ENCODE measurements around the gene RUNX2.

Gene RUNX2

DNA sequence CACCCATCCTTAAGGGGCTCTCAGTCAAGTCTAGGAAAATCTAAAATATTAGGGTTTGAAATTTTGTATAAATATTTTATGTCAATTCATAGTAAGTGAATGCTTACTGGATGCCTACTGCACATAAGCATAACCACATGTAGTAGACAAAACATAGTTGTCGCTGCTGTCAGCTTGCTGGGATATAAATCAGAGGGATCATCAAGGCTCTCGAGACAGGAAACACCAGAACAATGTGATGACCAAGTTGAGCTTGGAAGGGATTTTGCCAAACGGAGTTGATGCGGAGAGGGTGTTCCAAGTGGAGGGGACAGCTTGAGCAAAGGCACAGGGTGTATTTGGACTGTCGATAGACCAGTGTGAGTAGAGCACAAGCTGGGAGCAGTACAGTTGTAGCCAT lies 155.4 kb downstream of the RUNX2 start:
- Histone ChIP-seq H3F3A (ENCODE audit: insufficient read depth, low read length) (no peaks in the 10 kb centered on the region), H3K27me3 (ENCODE audit: insufficient read depth, low read length) (no peaks in the 10 kb centered on the region)

DNA sequence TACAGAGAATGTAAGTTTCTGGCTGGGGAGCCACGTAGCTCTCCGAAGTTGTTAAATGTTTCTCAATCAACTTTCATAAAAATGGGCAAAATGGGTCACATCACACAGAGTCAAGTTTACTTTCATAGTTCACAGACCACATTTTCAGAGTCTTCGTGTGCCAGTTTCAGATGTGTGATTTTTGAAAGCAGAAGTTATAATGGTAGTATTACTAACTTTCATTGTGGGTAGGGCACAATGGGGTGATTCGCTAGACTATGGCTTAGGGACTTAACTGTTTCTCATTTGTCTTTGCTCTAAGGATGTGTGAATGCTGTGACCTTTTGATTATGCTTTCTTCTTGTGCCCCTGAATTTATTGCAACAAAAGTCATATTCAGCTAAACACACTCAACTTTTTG lies 158.6 kb downstream of the RUNX2 start:
- H3K9me2 ChIP-seq (ENCODE audit: low read depth, low read length) = no peaks in the 10 kb centered on the region
- H3K9me3 ChIP-seq (ENCODE audit: low read length) = no peaks in the 10 kb centered on the region
- no peaks in the 10 kb centered on the region for H3K79me2 ChIP-seq (ENCODE audit: insufficient read depth, low read length)
- no peak overlapping the region for H3K4me3 ChIP-seq (ENCODE audit: low read depth, low read length, poor library complexity, severe bottlenecking)
- no peak overlapping the region for H3K4me2 ChIP-seq (ENCODE audit: low read length)
- TF ChIP-seq EZH2 (IDR thresholded peaks at IDR 0.05; ENCODE audit: borderline replicate concordance, low read length) = no peak
- TF ChIP-seq, protein P1, sequence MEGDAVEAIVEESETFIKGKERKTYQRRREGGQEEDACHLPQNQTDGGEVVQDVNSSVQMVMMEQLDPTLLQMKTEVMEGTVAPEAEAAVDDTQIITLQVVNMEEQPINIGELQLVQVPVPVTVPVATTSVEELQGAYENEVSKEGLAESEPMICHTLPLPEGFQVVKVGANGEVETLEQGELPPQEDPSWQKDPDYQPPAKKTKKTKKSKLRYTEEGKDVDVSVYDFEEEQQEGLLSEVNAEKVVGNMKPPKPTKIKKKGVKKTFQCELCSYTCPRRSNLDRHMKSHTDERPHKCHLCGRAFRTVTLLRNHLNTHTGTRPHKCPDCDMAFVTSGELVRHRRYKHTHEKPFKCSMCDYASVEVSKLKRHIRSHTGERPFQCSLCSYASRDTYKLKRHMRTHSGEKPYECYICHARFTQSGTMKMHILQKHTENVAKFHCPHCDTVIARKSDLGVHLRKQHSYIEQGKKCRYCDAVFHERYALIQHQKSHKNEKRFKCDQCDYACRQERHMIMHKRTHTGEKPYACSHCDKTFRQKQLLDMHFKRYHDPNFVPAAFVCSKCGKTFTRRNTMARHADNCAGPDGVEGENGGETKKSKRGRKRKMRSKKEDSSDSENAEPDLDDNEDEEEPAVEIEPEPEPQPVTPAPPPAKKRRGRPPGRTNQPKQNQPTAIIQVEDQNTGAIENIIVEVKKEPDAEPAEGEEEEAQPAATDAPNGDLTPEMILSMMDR (IDR thresholded peaks at IDR 0.05; ENCODE audit: low read length) = no peak
- no peaks in the 10 kb centered on the region for H3K4me1 ChIP-seq (ENCODE audit: insufficient read depth, low read length, severe bottlenecking)
- no peak overlapping the region for H3K9ac ChIP-seq (ENCODE audit: low read length)
- H3K36me3 ChIP-seq (ENCODE audit: insufficient read depth, low read length) = no peaks in the 10 kb centered on the region
- no peak overlapping the region for H2AFZ ChIP-seq (ENCODE audit: low read length)
- H3K27ac ChIP-seq (ENCODE audit: low read depth, low read length, poor library complexity, severe bottlenecking) = no peak overlapping the region
- H3F3A ChIP-seq (ENCODE audit: insufficient read depth, low read length) = no peaks in the 10 kb centered on the region
- no peaks in the 10 kb centered on the region for H4K20me1 ChIP-seq (ENCODE audit: insufficient read depth, low read length)
- H3K27me3 ChIP-seq (ENCODE audit: insufficient read depth, low read length) = no peaks in the 10 kb centered on the region

More for the DNA sequence above, 155.4 kb downstream of the RUNX2 start:
- Histone ChIP-seq H3K79me2 (ENCODE audit: insufficient read depth, low read length) (no peaks in the 10 kb centered on the region), H3K4me1 (ENCODE audit: insufficient read depth, low read length, severe bottlenecking) (no peaks in the 10 kb centered on the region), H4K20me1 (ENCODE audit: insufficient read depth, low read length) (no peaks in the 10 kb centered on the region), H3K4me3 (ENCODE audit: low read depth, low read length, poor library complexity, severe bottlenecking) (no peak overlapping the region), H3K9ac (ENCODE audit: low read length) (no peak overlapping the region), H3K36me3 (ENCODE audit: insufficient read depth, low read length) (no peaks in the 10 kb centered on the region), H3K9me3 (ENCODE audit: low read length) (no peaks in the 10 kb centered on the region), H3K4me2 (ENCODE audit: low read length) (no peak overlapping the region), H3K27ac (ENCODE audit: low read depth, low read length, poor library complexity, severe bottlenecking) (no peak overlapping the region), H2AFZ (ENCODE audit: low read length) (no peak overlapping the region), H3K9me2 (ENCODE audit: low read depth, low read length) (no peaks in the 10 kb centered on the region)
- TF ChIP-seq, protein P1 (IDR thresholded peaks at IDR 0.05; ENCODE audit: low read length) = no peak
- no peak for TF ChIP-seq EZH2 (IDR thresholded peaks at IDR 0.05; ENCODE audit: borderline replicate concordance, low read length)

DNA sequence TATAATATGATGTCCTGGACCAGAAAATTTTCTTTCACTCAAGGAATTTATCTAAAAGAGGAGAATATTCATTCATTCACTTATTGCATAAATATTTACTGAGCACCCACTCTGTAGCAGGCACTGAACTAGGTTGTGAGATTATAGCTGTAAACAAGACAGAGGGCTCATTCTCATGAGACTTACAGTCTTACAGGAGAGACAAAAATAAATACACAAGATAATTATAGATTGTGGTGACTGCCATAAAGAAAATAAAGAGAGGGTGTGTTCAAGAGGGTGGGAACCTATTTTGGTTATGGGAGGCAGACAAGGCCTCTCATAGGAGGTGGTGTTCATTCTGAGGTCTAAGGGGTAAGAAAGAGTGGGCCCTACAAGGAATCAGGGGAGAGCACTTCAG lies 159.5 kb downstream of the RUNX2 start:
- H4K20me1 ChIP-seq (ENCODE audit: insufficient read depth, low read length) = no peaks in the 10 kb centered on the region
- no peaks in the 10 kb centered on the region for H3K36me3 ChIP-seq (ENCODE audit: insufficient read depth, low read length)
- H3K4me3 ChIP-seq (ENCODE audit: low read depth, low read length, poor library complexity, severe bottlenecking) = no peak overlapping the region
- no peaks in the 10 kb centered on the region for H3F3A ChIP-seq (ENCODE audit: insufficient read depth, low read length)
- TF ChIP-seq, protein P1 (IDR thresholded peaks at IDR 0.05; ENCODE audit: low read length) = no peak
- TF ChIP-seq EZH2 (IDR thresholded peaks at IDR 0.05; ENCODE audit: borderline replicate concordance, low read length) = no peak
- no peaks in the 10 kb centered on the region for H3K4me1 ChIP-seq (ENCODE audit: insufficient read depth, low read length, severe bottlenecking)
- H3K9ac ChIP-seq (ENCODE audit: low read length) = no peak overlapping the region
- no peaks in the 10 kb centered on the region for H3K79me2 ChIP-seq (ENCODE audit: insufficient read depth, low read length)
- no peaks in the 10 kb centered on the region for H3K27me3 ChIP-seq (ENCODE audit: insufficient read depth, low read length)
- no peak overlapping the region for H3K4me2 ChIP-seq (ENCODE audit: low read length)
- no peaks in the 10 kb centered on the region for H3K9me2 ChIP-seq (ENCODE audit: low read depth, low read length)
- H3K27ac ChIP-seq (ENCODE audit: low read depth, low read length, poor library complexity, severe bottlenecking) = no peak overlapping the region
- no peak overlapping the region for H2AFZ ChIP-seq (ENCODE audit: low read length)
- no peaks in the 10 kb centered on the region for H3K9me3 ChIP-seq (ENCODE audit: low read length)

All from OCI-LY1 (cell line).